NCI-H146 (cell line): Measurements from ENCODE around the gene NDUFB4.
"Not testable (repeated sequence)": the region's sequence is repeated elsewhere in the genome, so short reads cannot be mapped to it uniquely, and the experiment has no call there.

Experiments
- DNase-seq: peaks from one replicate; lab custom pipeline; 2025; lab: John Stamatoyannopoulos, UW

Gene NDUFB4

DNA sequence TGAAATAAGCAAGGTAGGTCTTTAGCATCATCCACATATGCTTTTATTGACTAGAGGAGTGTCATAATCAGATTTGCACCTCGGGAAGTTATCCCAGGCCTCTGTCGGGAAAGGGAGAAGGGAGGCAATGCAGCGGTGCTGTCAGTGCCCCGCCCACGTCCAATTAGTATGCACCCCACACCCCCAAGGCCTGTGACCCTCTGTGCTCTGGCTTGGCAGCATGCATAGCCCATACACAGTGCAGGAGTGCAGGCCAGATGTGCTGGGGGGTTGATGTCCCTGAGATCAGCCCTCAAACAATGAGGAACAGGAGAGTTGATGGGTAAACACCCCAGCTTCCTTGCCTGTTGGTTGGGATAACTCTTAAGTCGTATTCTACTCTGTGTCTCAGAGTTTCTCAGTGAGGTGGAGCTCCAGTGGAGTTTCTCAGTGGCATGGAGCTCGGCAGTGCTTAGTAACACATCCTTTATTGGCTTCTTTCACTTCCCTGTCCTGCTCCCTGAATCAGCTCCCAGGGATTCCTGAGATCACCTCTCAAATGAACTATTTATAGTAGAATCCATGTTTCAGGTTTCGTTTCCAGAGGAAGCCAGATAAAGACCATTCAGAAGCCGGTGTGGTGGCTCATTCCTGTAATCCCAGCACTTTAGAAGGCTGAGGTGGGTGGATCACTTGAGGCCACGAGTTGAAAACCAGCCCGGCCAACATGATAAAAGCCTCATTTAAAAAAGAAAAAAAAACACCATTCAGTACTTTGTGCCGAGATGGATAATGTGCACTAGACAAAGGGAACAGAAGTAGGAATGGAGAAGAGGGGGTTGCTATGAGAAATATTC lies 26.7 kb upstream of the NDUFB4 start:
- DNase-seq = no peak

DNA sequence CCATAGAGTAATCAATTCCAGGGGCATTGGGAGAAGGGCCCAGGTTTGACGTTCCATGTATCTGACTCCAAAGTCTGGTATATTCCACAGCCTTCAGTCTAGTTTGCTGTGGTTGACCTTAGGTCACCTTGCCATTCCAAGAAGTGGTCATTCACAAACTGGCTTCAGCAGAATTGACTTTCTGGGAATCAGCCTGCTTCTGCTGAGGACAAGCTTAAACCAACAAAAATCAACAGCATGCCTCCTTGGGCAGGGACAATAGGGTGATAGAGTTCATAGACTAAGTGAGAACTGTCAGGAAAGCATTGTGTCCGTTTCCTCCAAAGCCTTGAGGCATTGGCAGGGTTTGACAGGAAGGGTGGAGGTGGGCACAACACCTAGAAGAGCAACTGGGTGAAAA lies 24.1 kb upstream of the NDUFB4 start:
- DNase-seq = no peak

DNA sequence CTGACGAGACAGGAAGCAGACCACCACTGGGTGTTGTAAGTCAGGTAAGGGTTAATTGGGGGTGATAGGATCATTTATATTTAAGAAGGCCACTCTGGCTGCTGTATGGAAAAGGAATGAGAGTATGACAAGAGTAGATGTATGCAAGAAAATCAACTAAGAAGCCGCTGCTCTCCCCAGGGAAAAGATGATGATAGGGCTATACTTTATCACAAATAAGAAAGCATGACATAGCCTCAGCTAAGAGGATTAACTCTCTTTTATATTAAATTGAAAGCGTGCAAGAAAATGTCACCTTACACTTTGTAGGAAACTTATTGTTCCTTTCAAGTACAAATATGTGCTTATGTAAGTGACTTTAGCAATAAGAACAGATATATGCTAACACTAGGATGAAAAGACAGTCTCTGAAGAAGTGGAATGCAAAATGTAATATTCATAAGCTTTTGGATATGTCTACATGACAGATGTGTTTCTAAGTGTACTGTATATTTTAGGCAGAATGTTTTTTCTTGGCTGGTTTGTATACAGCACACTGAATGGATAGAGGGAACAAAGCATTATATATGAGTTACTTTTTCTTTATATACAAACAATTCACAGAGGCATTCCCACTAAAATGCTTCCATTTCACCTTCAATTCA lies 8.7 kb upstream of the NDUFB4 start:
- no peak for DNase-seq

DNA sequence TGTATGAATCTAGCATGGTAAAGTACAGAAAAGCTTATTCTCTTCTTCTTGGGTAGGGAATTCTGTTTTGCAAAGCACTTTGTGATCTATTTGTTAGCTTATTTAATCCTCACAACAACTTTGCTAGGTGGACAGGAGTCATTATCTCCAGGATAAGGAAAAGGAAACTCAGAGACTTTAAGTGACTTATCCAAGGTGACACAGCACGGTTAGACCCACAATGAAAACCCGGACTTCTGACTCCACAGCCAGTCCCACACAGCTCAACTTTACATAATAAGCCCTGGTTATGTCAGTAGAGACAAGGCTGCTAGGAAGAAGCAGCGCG lies 384 bp upstream of the NDUFB4 start:
- no peak for DNase-seq

DNA sequence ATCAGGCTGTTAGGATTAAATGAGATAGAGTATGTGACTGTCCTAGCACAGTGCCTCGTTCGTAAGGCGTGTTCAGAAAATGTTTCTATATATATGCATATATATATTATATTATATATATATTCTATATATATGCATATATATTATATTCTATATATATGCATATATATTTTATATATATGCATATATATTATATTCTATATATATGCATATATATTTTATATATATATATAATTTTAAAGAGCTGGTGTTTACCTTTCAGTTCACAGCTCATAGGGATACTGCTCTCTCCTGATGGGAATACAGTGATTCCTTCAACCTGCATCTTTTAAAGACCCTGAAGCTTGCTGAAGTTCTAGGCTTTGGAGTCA lies 702 bp downstream of the NDUFB4 start:
- DNase-seq = no peak

DNA sequence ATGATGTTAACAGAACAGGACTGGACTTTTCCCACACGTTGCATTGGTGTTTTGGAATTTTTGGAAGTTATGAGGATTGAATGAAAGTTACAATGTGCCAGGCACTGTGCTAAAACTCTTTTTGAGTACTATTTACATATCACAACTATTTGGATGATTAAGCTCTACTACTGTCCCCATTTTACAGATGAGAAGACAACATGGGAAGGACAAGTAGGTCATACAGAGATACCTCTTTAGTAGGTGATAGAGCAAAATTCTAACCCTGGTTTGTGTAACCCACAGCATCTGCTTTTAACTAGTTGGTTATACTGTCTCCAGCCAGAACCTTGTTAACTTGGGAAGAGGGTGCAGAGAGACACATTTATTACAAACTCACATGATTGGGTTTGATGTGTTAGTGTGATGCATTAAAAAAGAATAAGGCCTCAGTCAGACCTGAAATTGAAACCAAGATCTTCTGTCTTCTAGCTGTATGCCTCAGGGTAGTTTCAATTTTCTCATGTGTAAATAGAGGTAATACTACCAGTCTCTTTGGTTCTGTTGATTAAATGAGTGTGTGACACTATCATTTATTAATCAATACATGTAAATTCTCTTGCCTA lies 1.4 kb downstream of the NDUFB4 start:
- peak; percentile 10 for DNase-seq

DNA sequence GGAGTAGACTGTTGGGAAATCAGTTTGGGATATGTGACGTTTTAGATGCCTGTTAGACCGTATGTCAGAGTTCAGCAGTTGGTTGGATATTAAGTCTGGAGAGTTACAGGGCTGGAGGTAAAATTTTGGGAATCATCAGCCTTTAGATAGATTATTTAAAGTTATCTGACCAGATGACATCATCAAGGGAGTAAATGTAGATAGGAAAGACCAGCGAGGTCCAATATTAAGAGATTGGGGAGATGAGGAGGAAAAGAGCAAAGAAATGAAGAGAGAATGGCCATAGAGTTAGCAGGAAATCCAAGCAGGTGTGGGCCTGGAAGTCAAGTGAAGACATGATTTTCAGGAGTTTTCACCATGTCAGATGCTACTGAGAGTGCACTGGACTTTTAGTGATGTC lies 3.1 kb downstream of the NDUFB4 start:
- no peak for DNase-seq

DNA sequence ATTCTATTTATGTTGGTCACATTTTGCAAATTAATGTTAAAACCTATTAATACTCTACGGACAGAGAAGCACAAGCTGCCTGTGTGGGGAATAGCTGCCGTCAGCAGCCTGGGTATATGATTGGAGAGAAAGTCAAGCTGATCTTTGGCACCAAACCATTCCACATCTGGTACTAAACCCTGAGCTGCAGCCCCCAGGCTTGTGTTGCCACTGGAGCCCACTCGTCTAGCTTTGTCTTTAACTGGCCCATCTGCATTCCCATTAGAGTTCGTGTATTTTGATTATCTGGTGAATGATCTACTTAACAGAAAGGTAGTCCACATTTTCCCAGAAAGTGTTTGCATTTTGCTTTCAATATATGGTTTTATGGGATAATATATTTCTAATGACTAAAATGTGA lies 5.4 kb downstream of the NDUFB4 start:
- no peak for DNase-seq

DNA sequence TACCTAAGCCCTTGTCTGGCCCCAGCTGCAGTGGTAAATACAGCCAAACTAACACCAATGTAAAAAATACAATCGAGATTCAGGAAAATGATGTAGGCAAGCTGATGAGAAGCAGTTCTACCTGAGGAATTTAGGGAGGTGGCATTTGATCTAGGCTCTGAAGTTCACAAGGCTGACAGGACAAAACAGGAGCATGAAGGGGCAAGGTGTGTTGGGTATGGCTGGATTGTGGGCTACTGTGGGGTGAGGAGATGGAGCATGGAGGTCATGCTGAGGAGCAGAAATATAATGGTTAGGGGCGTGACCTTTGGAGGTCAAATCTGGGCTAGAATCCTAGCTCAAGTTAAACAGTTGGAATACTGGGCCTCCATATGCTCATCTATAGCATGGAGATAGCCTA lies 6.5 kb downstream of the NDUFB4 start:
- DNase-seq = no peak

DNA sequence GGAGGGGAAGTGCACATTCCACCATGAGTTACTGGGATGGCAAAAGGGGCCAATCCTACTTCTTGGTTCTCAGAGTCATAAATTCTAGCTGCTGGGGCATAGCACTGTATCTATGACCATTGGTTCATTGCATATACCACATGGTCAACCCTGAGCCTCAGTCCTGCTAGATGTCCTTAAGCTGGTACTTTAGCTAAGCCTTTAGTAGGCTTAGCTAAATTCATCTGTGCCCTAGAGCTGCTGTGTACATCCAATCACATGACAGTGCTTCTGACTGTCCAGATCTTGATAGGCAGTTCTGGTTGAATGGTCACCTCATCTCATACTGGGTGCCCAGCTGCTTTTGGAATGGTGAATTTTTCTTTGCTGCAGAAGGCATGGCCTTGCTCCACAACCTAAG lies 8.2 kb downstream of the NDUFB4 start:
- DNase-seq = no peak

DNA sequence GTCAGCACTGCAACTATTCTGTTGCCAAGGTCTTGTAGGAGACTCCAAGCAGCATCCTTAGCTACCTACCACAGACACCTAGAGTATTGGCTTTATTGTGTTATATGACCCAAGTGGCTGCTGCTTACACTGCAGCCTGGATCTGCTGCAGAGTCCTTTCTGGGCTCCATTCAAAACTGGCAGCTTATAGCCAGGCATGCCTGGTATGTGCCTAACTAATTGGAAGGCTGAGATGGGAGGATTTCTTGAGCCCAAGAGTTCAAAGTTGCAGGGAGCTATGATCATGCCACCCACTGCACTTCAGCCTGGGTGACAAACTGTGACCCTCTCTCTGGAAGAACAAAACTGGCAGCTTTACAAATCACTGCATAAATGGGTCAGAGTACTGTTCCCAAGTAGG lies 8.6 kb downstream of the NDUFB4 start:
- DNase-seq = no peak

DNA sequence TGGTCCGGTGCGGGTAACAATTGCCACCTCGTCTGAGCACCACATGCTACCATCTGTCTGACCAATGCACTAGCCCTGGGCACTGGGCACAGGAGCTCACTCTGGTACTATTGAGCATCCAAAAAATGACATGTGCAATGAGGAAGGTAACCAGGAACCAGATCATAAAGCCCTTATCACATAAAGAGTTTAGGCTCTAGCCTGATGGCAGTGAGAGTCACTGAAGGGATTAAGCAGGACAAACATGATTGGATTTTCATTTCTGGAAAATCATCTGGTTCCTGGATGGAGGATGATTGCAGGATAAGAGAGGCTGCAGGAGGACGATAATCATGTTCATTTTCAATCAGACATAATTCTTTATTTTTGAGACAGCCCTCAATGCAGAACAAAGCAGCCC lies 12.4 kb downstream of the NDUFB4 start:
- no peak for DNase-seq

DNA sequence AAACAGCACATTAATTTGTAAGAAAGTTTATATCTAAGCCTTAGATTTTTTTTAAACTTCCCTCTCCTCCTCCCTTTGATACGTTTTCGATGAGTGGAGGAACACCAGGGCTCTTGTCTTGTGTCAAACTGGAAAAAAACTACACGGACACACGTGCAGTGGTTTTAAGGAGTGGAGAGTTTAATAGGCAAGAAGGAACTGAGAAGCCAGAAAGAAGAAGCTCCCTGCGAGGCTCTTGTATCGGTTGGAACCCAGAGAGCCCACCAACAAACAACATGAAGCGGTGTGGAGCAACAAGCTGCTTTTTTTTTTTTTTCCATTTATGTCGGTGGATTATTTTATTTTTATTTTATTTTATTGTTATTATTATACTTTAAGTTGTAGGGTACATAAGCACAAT lies 18.6 kb downstream of the NDUFB4 start:
- no peak for DNase-seq

DNA sequence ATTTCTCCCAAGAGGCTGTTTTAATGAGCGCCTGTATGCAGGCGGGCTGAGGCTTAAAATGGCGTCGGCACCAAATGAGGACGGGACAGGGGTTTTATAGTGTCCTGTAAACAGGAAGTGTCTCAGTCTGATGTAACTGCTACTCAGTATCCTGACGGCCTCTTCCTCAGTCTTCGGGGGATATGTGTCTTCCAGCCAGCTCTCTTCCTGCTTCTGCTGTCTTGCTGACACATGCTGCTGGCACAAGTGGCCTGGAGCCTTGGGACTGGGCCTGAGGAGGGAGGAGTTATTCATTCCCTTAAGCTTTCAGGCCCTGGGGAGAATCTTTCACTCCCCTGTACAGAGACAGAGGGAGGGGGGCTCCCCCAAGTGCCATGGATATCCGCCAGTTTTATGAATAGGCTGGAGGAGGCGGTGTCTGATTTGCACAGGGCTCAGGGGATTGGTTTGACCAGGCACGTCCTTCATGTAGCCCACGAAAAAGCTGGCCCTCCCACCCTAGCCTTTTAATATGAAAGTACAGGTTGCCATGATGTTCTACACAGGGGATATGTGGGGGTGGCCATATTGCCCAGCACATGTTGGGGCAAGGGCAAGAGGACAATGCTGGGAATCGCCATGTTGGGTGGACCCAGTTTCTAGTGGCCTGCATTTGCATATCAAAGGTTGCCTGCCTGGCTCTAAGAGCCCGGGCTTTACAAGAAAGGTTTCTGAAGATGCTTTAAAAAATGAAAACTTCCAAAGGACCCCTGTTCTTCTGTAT lies 19.9 kb downstream of the NDUFB4 start:
- DNase-seq = peak; percentile 47

DNA sequence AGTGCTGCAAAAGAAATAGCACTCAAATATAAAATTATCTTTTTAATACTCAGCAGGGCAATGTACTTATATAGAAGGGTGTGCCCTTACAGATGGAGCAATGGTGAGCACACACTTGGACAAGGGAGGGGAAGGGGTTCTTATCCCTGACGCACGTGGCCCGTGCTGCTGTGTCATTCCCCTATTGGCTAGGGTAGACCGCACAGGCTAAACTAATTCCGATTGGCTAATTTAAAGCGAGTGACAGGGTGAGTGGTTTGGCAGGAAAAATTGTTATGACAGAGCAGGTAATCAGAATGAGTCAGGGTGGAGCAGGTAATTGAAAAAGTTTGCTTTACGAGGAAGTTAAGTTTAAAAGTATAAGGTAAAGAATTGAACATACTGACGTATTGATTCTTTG lies 20.6 kb downstream of the NDUFB4 start:
- DNase-seq = not testable (repeated sequence)

DNA sequence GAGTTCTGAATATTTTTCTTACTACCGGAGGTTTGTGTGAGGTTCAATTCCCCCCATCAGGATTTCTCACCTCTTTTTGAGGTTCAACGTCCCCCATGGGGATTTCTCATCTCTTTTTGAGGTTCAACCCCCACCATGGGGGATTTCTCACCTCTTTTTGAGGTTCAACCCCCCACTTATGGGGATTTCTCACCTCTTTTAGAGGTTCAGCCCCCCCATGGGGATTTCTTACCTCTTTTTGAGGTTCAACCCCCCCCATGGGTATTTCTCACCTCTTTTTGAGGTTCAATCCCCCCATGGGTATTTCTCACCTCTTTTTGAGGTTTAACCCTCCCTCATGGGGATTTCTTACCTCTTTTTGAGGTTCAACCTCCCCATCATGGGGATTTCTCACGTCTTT lies 26.3 kb downstream of the NDUFB4 start:
- DNase-seq = no peak

DNA sequence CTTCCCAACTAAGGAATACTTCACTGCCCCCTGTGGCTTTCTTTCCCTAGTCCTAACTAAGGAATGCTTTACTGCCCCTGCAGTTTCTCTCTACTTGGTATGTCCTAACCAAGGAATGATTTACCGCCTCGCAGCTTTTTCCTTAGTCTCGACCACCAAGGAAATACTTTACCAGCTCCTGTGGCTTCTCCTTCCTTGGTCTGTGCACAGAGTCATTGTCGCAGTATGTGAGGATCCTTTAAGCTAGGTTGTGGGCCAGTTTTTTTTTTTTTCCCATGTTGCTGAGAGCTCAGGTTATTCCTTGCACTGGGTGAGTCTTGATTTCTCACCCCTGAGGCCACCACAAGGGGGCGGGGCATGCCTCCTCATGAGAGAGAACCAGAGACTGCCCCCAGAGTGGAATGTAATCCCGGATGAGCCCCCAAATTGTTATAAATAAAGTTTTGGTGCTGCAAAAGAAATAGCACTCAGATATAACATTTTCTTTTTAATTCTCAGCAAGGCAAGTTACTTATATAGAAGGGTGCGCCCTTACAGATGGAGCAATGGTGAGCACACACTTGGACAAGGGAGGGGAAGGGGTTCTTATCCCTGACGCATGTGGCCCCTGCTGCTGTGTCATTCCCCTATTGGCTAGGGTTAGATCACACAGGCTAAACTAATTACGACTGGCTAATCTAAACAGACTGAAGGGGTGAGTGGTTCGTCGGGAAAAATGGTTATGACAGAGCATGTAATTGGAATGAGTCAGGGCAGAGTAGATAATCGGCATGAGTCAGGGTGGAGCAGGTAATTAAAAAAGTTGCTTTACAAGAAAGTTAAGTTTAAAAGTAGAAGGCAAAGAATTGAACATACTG lies 27.0 kb downstream of the NDUFB4 start:
- no peak for DNase-seq

DNA sequence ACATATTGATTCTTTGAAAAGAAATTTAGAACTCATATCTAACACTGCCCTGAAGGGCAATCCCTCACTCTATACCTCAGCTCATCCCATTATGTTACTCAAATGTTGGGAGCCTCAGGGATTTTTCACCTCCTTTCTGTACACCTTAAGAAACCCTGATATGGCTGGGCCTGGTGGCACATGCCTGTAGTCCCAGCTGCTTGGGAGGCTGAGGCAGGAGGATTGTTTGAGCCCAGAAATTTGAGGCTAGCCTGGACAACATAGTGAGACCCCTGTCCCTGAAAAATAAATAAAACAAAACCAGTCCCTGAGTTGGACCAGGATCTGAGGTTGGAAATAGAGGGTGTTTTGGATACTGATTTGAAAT lies 27.6 kb downstream of the NDUFB4 start:
- DNase-seq = no peak

DNA sequence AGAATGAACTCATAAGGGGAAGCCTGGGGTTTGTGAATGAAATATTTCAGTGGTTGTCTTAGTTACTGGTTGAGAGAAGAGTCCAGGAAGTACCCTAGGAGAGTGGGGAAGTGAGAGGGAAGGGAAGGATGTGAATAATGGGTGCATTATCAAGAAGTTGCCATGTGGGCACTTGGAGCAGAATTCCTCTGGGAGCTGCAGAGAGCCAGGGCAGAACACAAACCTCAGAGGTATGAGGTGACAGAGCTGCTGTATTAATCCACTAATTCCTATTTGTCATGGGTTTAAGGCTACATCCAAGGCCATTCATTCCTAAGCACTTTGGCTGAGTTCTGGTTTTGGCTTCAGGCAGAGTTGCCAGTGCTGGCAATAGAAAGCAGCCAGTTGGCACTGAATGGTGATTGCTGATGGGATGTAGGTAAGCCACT lies 29.0 kb downstream of the NDUFB4 start:
- DNase-seq = no peak

DNA sequence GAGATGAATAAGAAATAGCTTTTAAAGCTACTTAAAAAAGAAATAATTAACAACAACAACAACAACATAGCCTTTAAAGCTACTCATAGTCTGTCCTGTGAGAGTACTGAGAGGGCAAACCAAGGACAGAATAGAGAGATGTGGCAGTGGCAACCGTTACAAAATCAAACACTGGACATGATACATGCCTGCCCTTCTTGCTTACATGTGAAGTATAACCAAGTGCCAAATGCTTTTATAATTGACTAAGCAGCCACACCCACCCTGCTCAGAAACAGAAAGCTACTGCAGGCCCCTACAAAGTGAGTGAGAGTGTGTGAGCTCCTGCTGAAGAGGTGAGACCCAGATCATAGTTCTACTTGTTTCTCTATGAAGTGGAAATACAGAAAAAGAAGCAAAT lies 38.4 kb downstream of the NDUFB4 start:
- DNase-seq = no peak

DNA sequence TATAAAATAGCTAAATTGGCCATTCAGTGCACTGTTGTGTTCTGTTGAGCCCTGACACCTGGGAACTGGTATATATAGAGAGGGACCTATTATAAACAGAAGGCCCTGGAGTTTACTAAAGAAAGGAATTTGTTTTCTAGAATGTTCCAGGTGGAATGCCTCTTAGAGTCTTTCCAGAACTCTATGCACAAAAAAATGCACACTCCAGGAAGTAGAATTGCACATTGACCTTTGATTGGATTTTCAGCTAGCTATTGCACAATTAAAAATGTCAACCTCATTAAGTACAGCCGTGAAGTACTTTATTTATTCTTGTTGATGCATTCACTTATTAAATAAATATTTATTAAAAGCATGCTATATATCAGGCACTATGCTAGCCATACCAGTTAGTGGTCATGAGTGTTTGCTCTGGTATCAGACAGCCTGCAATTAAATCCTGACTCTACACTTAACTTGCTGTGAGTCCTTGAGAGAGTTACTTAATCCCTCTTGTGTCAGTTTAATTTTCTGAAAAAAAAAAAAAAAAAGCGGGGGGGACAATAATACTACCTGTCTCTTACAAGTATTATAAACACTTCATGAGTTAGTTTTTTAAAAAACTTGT lies 40.8 kb downstream of the NDUFB4 start:
- no peak for DNase-seq
